Neural crest cell (in vitro differentiated cells): ENCODE measurements around the gene TMEM231. TPM values are rescaled to one million over a fixed set of nuclear protein-coding genes. Genes with fewer than 3 reads are reported as not detected.
A peak's percentile ranks its signal among the peaks of the same experiment; 100 is the strongest.

Experiments
- DNase-seq: peaks from one replicate; pipeline ENCODE4 v3.0.0; 2021; ENCODE audit warnings: low read depth, mixed read lengths, low spot score
- H3K27ac Mint-ChIP-seq: one replicate; pipeline ENCODE4 v1.8.0; 2021; ENCODE audit warnings: mild to moderate bottlenecking, mixed read lengths; ENCODE audit not compliant: unreplicated experiment
- H3K27me3 Mint-ChIP-seq: 2 replicates; pipeline ENCODE4 v1.8.0; 2021; ENCODE audit warnings: low read depth, mild to moderate bottlenecking, mixed read lengths
- H3K36me3 Mint-ChIP-seq: 2 replicates; pipeline ENCODE4 v1.8.0; 2021; ENCODE audit warnings: low read depth, mild to moderate bottlenecking, mixed read lengths
- H3K4me1 Mint-ChIP-seq: 2 replicates; pipeline ENCODE4 v1.8.0; 2021; ENCODE audit warnings: mixed read lengths
- H3K4me3 Mint-ChIP-seq: one replicate; pipeline ENCODE4 v1.8.0; 2021; ENCODE audit warnings: mild to moderate bottlenecking, mixed read lengths
- H3K9me3 Mint-ChIP-seq: 2 replicates; pipeline ENCODE4 v1.8.0; 2021; ENCODE audit warnings: mixed read lengths
- total RNA-seq: library from RNA; stranded (reverse); gene quantifications from 2 replicates; pipeline ENCODE4 v1.2.1, GENCODE V29; 2021
- TF ChIP-seq, protein P1 (sequence below): fragments of 200-600 bp; sonication (generic); conservative IDR thresholded peaks from 2 replicates; pipeline ENCODE4 v1.5.0; 2021; ENCODE audit warnings: antibody characterized with exemption, mild to moderate bottlenecking

The TMEM231 gene
- total RNA-seq, 1 donor from 2014 or later: 27.5 TPM

DNA sequence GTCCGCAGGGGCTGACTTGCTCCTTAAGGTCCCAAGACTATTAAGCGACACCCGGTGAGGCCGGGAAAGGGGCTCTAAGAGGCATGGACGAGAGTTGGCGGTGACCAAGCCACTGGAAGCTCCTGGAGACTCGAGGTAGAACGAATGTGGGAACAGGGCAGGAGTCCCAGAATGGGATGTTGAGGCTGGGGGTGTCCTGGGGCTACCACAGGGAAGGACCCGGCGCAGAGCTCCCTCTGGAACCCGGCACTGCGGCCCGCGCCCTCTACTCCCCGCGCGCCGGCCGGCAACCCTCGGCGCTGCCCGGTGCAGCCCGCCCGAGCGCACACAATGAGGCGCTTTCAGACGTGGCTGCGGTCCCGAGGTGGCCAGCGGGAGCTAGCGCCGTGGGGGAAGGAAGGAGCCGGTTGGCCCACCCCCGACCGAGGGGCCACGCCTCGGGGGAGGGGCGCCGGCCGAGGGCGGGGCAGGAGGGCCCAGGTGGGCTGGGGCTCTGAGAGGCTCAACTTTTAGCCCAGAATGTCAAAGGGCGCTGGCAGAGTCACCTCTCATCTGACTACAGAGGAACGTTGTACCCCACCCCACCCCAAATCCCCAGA is 60.9 kb downstream of the TMEM231 start, which contains the start of gene CHST6:
CHST6 (minus strand) TSS at position 366 of the 599 bp plus-strand sequence. CDS start 15,613 bp downstream, outside the sequence.
- TF ChIP-seq, protein P1, sequence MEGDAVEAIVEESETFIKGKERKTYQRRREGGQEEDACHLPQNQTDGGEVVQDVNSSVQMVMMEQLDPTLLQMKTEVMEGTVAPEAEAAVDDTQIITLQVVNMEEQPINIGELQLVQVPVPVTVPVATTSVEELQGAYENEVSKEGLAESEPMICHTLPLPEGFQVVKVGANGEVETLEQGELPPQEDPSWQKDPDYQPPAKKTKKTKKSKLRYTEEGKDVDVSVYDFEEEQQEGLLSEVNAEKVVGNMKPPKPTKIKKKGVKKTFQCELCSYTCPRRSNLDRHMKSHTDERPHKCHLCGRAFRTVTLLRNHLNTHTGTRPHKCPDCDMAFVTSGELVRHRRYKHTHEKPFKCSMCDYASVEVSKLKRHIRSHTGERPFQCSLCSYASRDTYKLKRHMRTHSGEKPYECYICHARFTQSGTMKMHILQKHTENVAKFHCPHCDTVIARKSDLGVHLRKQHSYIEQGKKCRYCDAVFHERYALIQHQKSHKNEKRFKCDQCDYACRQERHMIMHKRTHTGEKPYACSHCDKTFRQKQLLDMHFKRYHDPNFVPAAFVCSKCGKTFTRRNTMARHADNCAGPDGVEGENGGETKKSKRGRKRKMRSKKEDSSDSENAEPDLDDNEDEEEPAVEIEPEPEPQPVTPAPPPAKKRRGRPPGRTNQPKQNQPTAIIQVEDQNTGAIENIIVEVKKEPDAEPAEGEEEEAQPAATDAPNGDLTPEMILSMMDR: no peak
- H3K4me3 Mint-ChIP-seq: peak within 1 kb of the TSS; percentile 91
- peaks cover 8% of the 10 kb centered on the region for H3K27me3 Mint-ChIP-seq
- peak within 1 kb of the TSS; percentile 87 for H3K27ac Mint-ChIP-seq
- H3K4me1 Mint-ChIP-seq: peaks cover 12% of the 10 kb centered on the region
- DNase-seq: peak; percentile 59
- no peaks in the 10 kb centered on the region for H3K36me3 Mint-ChIP-seq
- no peaks in the 10 kb centered on the region for H3K9me3 Mint-ChIP-seq

GRCh38 chr16:75494661-75495075 is 61.4 kb downstream of the TMEM231 start:
- H3K4me3 Mint-ChIP-seq: peak overlapping the region; percentile 91
- H3K27ac Mint-ChIP-seq: peak overlapping the region; percentile 87
- TF ChIP-seq, protein P1: no peak
- peak; percentile 18 for DNase-seq
- H3K9me3 Mint-ChIP-seq: no peaks in the 10 kb centered on the region
- H3K36me3 Mint-ChIP-seq: no peaks in the 10 kb centered on the region
- H3K4me1 Mint-ChIP-seq: peaks cover 12% of the 10 kb centered on the region
- H3K27me3 Mint-ChIP-seq: peaks cover 8% of the 10 kb centered on the region

DNA sequence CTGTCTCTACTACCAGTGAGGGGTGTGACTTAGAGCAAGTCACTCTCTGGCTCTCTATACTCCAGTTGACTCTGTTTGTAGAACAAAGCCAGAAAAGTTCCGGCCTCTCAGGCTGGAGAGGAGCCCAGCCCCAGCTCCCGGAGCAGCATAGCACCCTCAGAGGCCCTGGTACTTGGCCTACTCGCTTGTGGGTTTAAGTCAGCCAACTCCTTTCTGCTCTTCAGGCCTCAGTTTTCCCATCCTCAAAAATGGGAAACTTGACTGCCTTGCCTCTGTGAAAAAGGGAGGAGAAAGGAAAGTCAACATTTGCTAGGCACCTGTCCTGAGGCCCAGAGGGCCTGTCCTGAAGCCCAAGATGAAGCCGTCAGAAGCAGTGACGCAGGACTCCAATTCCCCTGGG is 61.9 kb downstream of the TMEM231 start:
- Mint-ChIP-seq H3K4me3 (peak overlapping the region; percentile 91), H3K27ac (no peak overlapping the region), H3K9me3 (no peaks in the 10 kb centered on the region), H3K4me1 (peaks cover 12% of the 10 kb centered on the region), H3K36me3 (no peaks in the 10 kb centered on the region), H3K27me3 (peaks cover 8% of the 10 kb centered on the region)
- DNase-seq: no peak
- TF ChIP-seq, protein P1: no peak

DNA sequence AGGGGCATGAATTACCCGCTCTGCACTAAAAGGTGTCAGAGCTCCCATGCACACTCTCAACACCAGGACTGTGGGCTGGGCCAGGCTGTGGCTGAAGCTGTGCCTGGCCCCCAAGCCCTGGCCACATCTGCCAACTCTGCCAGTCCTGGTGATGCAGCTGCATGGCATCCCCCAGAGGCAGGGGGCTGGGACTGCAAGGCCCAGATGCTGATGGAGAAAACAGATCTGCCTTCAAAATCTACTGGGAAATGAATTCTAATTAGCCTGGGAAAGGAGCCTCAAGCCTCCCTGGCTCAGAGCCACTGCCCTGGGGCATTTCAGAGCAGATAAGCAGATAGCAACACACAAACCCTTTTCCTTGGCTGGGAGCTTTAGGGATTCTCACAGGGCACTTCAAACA is 64.2 kb downstream of the TMEM231 start:
- Mint-ChIP-seq H3K27me3 (peaks cover 8% of the 10 kb centered on the region), H3K4me1 (peaks cover 12% of the 10 kb centered on the region), H3K4me3 (peak overlapping the region; percentile 47), H3K27ac (no peak overlapping the region), H3K9me3 (no peaks in the 10 kb centered on the region), H3K36me3 (no peaks in the 10 kb centered on the region)
- DNase-seq: no peak
- TF ChIP-seq, protein P1: no peak

GRCh38 chr16:75488322-75488721 is 67.7 kb downstream of the TMEM231 start:
- Mint-ChIP-seq H3K36me3 (no peaks in the 10 kb centered on the region), H3K27ac (no peak overlapping the region), H3K27me3 (no peaks in the 10 kb centered on the region), H3K4me3 (no peak overlapping the region), H3K9me3 (no peaks in the 10 kb centered on the region), H3K4me1 (no peaks in the 10 kb centered on the region)
- TF ChIP-seq, protein P1: no peak
- no peak for DNase-seq

Other genes starting within 250 kb of the TMEM231 start
- gene CFDP1, start 122.7 kb downstream of the TMEM231 start, total RNA-seq: 99.8 and 103 TPM in 2 replicates
- 50.5 and 56.4 TPM in 2 replicates for gene TMEM170A, start 91.6 kb downstream of the TMEM231 start, total RNA-seq
- gene CHST6, start 60.8 kb downstream of the TMEM231 start, total RNA-seq: 22.4 and 23.1 TPM in 2 replicates
- gene CHST5, start 20.1 kb downstream of the TMEM231 start, total RNA-seq: 1.3 and 1.5 TPM in 2 replicates
- 83.0 and 87.0 TPM in 2 replicates for gene GABARAPL2, start 10.1 kb upstream of the TMEM231 start, total RNA-seq
- gene ADAT1, start 67.0 kb upstream of the TMEM231 start, total RNA-seq: 78.7 and 82.6 TPM in 2 replicates
- 161 and 164 TPM in 2 replicates for gene KARS1, start 91.4 kb upstream of the TMEM231 start, total RNA-seq
- gene TERF2IP, start 91.5 kb upstream of the TMEM231 start, total RNA-seq: 47.2 and 50.2 TPM in 2 replicates
- gene CPHXL2, start 120.8 kb upstream of the TMEM231 start, total RNA-seq: not detected in 2 replicates
- gene DUXB, start 145.2 kb upstream of the TMEM231 start, total RNA-seq: not detected in 2 replicates
- gene CPHXL, start 170.2 kb upstream of the TMEM231 start, total RNA-seq: not detected in 2 replicates